HepG2 (cell line): Measurements from ENCODE around the gene ELMO2. TPM values are rescaled to one million over a fixed set of nuclear protein-coding genes. Genes with fewer than 3 reads are reported as not detected.

Experiments
- FOXK1 ChIP-seq: sonication (generic); formaldehyde crosslinking; IDR thresholded peaks from 2 replicates; pipeline ENCODE4 v1.4.0; 2020; ENCODE audit warnings: low read depth, missing genetic modification reagents, borderline replicate concordance
- FUBP1 ChIP-seq: sonication (generic); formaldehyde crosslinking; IDR thresholded peaks from 2 replicates; pipeline ENCODE4 v1.5.1; 2020; ENCODE audit warnings: missing genetic modification reagents, mild to moderate bottlenecking, borderline replicate concordance
- MAF1 ChIP-seq: sonication (generic); formaldehyde crosslinking; IDR thresholded peaks from 2 replicates; pipeline ENCODE4 v1.5.0; 2020; ENCODE audit warnings: missing genetic modification reagents, borderline replicate concordance
- NFRKB ChIP-seq: fragments of 450-650 bp; IDR thresholded peaks from 2 replicates; pipeline ENCODE4 v1.6.1; 2017
- NFYC ChIP-seq: IDR thresholded peaks from 2 replicates; pipeline ENCODE4 v1.6.1; 2016; ENCODE audit warnings: missing genetic modification reagents, missing compliant biosample characterization
- NKX3-1 ChIP-seq: sonication (generic); formaldehyde crosslinking; IDR thresholded peaks from 2 replicates; pipeline ENCODE4 v1.5.0; 2020; ENCODE audit warnings: missing genetic modification reagents
- NR2F2 ChIP-seq: IDR thresholded peaks from 2 replicates; pipeline ENCODE4 v1.6.1; 2012; ENCODE audit warnings: low read depth, inconsistent platforms, borderline replicate concordance
- PHF20 ChIP-seq: sonication (generic); formaldehyde crosslinking; IDR thresholded peaks from 2 replicates; pipeline ENCODE4 v1.5.0; 2020; ENCODE audit warnings: mild to moderate bottlenecking, missing genetic modification reagents
- ZC3H13 ChIP-seq: sonication (generic); formaldehyde crosslinking; IDR thresholded peaks from 2 replicates; pipeline ENCODE4 v1.8.1; 2023; ENCODE audit warnings: mild to moderate bottlenecking, missing genetic modification reagents, moderate library complexity
- ZNF205 ChIP-seq: IDR thresholded peaks from 2 replicates; pipeline ENCODE4 v1.6.1; 2018; ENCODE audit warnings: missing biosample characterization, missing genetic modification reagents
- ZNF33A ChIP-seq: sonication (generic); formaldehyde crosslinking; IDR thresholded peaks from 2 replicates; pipeline ENCODE4 v1.5.1; 2020; ENCODE audit warnings: missing genetic modification reagents, mild to moderate bottlenecking, moderate library complexity, borderline replicate concordance
- ZNF383 ChIP-seq: sonication (generic); formaldehyde crosslinking; IDR thresholded peaks from 2 replicates; pipeline ENCODE4 v1.4.0; 2020; ENCODE audit warnings: missing genetic modification reagents, mild to moderate bottlenecking, borderline replicate concordance
- ZNF619 ChIP-seq: sonication (generic); formaldehyde crosslinking; IDR thresholded peaks from 2 replicates; pipeline ENCODE4 v1.4.0; 2020; ENCODE audit warnings: mild to moderate bottlenecking, missing genetic modification reagents
- polyA plus RNA-seq, 8 experiments: library from polyadenylated mRNA; depleted of rRNA in 3 of 8; stranded (reverse) in 7 of 8; unstranded in 1 of 8; fragments of >200 nt; fragmentation: Illumina TruSeq in 4 of 8; extraction: Trizol in 4 of 8; gene quantifications; 2 replicates each; pipeline versions ENCODE4 v1.2.1 to v1.2.3, GENCODE V29; 2011 to 2016; ENCODE audit warnings: low read depth in 4 of 8, missing spikeins in 1 of 8, mixed read lengths in 1 of 8; ENCODE audit not compliant: insufficient read depth in 1 of 8
- total RNA-seq, 5 experiments: library from RNA; depleted of rRNA; stranded (reverse); fragments of >200 nt; fragmentation: Illumina TruSeq; extraction: Trizol; gene quantifications; 2 replicates each; pipeline ENCODE4 v1.2.3, GENCODE V29; 2016; ENCODE audit warnings: low read depth in 1 of 5
- TF ChIP-seq, protein P1 (sequence below): sonication (generic); formaldehyde crosslinking; conservative IDR thresholded peaks from 2 replicates; pipeline ENCODE4 v1.4.0; 2020; ENCODE audit warnings: missing genetic modification reagents
- TF ChIP-seq, protein P2 (sequence below): sonication (generic); formaldehyde crosslinking; IDR thresholded peaks from 2 replicates; pipeline ENCODE4 v1.4.0; 2020; ENCODE audit warnings: mild to moderate bottlenecking, missing genetic modification reagents

The ELMO2 gene
- total and polyA plus RNA-seq, 2 of the 13 experiments (the other 11 are each of a cell fraction or from before 2014, with no cell fraction given) = 30.6 to 35.7 TPM

DNA sequence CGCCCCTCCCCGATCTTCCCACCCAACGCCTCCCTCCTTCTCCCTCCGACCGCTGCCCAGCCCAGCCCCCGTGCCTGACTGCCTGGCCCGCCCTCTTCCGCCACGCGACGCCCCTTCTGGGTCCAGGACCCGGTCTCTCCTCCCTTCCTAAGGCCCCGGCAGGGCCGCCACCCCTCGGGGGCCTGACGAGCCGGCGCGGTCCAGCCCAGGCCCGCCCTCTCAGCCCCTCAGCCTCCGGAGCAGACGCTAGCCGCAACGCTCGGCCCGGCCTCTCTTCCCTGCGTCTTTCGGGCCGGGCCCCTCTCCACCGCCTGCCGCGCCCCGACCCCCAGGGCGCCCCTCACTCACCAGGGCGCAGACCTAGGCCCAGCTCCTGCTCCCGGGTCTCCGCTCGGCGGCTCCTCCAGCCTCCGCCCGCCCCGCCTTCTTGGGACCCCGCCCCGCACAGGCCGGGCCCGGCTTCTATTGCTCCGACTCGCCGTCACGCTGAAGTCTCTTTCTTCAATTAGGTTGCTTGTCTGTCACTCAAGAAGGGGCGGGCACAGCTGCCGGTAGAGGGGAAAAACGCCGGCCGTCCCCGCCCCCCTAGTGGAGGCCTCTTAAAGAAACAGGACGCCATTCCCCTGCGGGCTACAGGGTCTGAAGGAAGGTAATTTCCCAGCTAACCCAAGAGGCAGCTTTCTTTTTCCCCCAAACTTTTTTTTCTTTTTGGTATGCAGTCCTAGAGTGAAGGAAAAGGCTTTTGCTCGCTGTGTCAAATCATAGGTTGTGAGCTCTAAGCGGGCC, at the start of gene ELMO2 (continued):
- TF ChIP-seq, protein P1, sequence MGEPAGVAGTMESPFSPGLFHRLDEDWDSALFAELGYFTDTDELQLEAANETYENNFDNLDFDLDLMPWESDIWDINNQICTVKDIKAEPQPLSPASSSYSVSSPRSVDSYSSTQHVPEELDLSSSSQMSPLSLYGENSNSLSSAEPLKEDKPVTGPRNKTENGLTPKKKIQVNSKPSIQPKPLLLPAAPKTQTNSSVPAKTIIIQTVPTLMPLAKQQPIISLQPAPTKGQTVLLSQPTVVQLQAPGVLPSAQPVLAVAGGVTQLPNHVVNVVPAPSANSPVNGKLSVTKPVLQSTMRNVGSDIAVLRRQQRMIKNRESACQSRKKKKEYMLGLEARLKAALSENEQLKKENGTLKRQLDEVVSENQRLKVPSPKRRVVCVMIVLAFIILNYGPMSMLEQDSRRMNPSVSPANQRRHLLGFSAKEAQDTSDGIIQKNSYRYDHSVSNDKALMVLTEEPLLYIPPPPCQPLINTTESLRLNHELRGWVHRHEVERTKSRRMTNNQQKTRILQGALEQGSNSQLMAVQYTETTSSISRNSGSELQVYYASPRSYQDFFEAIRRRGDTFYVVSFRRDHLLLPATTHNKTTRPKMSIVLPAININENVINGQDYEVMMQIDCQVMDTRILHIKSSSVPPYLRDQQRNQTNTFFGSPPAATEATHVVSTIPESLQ = 0 out of 2 replicates have a peak, but pooled peaks have one; percentile 24
- TF ChIP-seq ZNF619 (peak; percentile 85; the same call in 1 of the 2 replicates), ZNF33A (CRISPR knock-in tag) (0 out of 2 replicates have a peak, but pooled peaks have one; percentile 61), ZC3H13 (no peak), NKX3-1 (CRISPR knock-in tag) (0 out of 2 replicates have a peak, but pooled peaks have one; percentile 86), NR2F2 (peak; percentile 39; the same call in 1 of the 2 replicates), ZNF205 (CRISPR knock-in tag) (0 out of 2 replicates have a peak, but pooled peaks have one; percentile 16), FUBP1 (CRISPR knock-in tag) (no peak), PHF20 (CRISPR knock-in tag) (peak; percentile 82), NFRKB (no peak), ZNF383 (CRISPR knock-in tag) (0 out of 2 replicates have a peak, but pooled peaks have one; percentile 27), MAF1 (CRISPR knock-in tag) (0 out of 2 replicates have a peak, but pooled peaks have one; percentile 24), FOXK1 (CRISPR knock-in tag) (0 out of 2 replicates have a peak, but pooled peaks have one; percentile 51), NFYC (CRISPR knock-in tag) (peak; percentile 99)
- TF ChIP-seq, protein P2, sequence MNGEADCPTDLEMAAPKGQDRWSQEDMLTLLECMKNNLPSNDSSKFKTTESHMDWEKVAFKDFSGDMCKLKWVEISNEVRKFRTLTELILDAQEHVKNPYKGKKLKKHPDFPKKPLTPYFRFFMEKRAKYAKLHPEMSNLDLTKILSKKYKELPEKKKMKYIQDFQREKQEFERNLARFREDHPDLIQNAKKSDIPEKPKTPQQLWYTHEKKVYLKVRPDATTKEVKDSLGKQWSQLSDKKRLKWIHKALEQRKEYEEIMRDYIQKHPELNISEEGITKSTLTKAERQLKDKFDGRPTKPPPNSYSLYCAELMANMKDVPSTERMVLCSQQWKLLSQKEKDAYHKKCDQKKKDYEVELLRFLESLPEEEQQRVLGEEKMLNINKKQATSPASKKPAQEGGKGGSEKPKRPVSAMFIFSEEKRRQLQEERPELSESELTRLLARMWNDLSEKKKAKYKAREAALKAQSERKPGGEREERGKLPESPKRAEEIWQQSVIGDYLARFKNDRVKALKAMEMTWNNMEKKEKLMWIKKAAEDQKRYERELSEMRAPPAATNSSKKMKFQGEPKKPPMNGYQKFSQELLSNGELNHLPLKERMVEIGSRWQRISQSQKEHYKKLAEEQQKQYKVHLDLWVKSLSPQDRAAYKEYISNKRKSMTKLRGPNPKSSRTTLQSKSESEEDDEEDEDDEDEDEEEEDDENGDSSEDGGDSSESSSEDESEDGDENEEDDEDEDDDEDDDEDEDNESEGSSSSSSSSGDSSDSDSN (CRISPR knock-in tag) = peak; percentile 99
